SK-N-SH treated with all-trans-retinoic acid at 6 μM for 48 hours (cell line): Measurements from ENCODE around the gene UGT1A6.

Experiments used
- TOX ChIP-seq: fragments of 250-450 bp; sonication (Bioruptor Pico); IDR thresholded peaks from 2 replicates; pipeline ENCODE4 v1.8.0; 2021; ENCODE audit warnings: mild to moderate bottlenecking, moderate library complexity, borderline replicate concordance
- TSHZ2 ChIP-seq: fragments of 250-450 bp; sonication (Bioruptor Pico); IDR thresholded peaks from 2 replicates; pipeline ENCODE4 v1.5.0; 2020; ENCODE audit warnings: mild to moderate bottlenecking, moderate library complexity

- TF ChIP-seq TSHZ2 (CRISPR knock-in tag) (no peak), TOX (no peak)
Measured at GRCh38 chr2:233794128-233794658, 101.5 kb downstream of the UGT1A6 start.
